ENCODE measurements around the gene RSU1. TPM values are rescaled to one million over a fixed set of nuclear protein-coding genes. Genes with fewer than 3 reads are reported as not detected.

RSU1 gene
- total and polyA plus RNA-seq, 2 donors (not counting 1 experiment from before 2014, with no cell fraction given) = 46.9 to 252 TPM

- no peak overlapping the region for H3K27ac ChIP-seq (ENCODE audit: insufficient read depth, low read length)
- no peaks in the 10 kb centered on the region for H3K79me2 ChIP-seq (ENCODE audit: control insufficient read depth, insufficient read depth, low read length)
- no peaks in the 10 kb centered on the region for H3K4me1 ChIP-seq (ENCODE audit: control insufficient read depth, extremely low read depth, insufficient read depth, low read length)
- no peak overlapping the region for H3K9ac ChIP-seq (ENCODE audit: insufficient read depth, low read length)
- H3K27me3 ChIP-seq (ENCODE audit: control insufficient read depth, insufficient read depth, low read length) = no peaks in the 10 kb centered on the region
- no peaks in the 10 kb centered on the region for H3K9me3 ChIP-seq (ENCODE audit: control insufficient read depth, insufficient read depth, low read depth, low read length)
- no peak overlapping the region for H2AFZ ChIP-seq (ENCODE audit: low read length)
- no peak overlapping the region for H3K4me3 ChIP-seq (replicated peaks in 1 of 4; ENCODE audit: control extremely low read depth in 1 of 4, insufficient read depth in 1 of 4, low read depth in 3 of 4, low read length in 4 of 4)
- no peak for DNase-seq (ENCODE audit: low read depth in 2 of 2)
- no peaks in the 10 kb centered on the region for H3K36me3 ChIP-seq (ENCODE audit: control insufficient read depth, insufficient read depth, low read length)
- no peaks in the 10 kb centered on the region for H4K20me1 ChIP-seq (ENCODE audit: control insufficient read depth, extremely low read depth, insufficient read depth, low read length)
- no peak overlapping the region for H3K4me2 ChIP-seq (ENCODE audit: extremely low read depth, insufficient read depth, low read length)
- TF ChIP-seq, protein P1, sequence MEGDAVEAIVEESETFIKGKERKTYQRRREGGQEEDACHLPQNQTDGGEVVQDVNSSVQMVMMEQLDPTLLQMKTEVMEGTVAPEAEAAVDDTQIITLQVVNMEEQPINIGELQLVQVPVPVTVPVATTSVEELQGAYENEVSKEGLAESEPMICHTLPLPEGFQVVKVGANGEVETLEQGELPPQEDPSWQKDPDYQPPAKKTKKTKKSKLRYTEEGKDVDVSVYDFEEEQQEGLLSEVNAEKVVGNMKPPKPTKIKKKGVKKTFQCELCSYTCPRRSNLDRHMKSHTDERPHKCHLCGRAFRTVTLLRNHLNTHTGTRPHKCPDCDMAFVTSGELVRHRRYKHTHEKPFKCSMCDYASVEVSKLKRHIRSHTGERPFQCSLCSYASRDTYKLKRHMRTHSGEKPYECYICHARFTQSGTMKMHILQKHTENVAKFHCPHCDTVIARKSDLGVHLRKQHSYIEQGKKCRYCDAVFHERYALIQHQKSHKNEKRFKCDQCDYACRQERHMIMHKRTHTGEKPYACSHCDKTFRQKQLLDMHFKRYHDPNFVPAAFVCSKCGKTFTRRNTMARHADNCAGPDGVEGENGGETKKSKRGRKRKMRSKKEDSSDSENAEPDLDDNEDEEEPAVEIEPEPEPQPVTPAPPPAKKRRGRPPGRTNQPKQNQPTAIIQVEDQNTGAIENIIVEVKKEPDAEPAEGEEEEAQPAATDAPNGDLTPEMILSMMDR (conservative IDR thresholded peaks at IDR 0.05 in 1 of 2, IDR thresholded peaks at IDR 0.05 in 1 of 2; ENCODE audit: low read depth in 1 of 2, low read length in 2 of 2) = no peak
- no peak for TF ChIP-seq EZH2 (IDR thresholded peaks at IDR 0.05; ENCODE audit: low read length, missing control alignments)
These were observed 143.8 kb downstream of the RSU1 start for GRCh38 chr10:16673443-16673842.

DNA sequence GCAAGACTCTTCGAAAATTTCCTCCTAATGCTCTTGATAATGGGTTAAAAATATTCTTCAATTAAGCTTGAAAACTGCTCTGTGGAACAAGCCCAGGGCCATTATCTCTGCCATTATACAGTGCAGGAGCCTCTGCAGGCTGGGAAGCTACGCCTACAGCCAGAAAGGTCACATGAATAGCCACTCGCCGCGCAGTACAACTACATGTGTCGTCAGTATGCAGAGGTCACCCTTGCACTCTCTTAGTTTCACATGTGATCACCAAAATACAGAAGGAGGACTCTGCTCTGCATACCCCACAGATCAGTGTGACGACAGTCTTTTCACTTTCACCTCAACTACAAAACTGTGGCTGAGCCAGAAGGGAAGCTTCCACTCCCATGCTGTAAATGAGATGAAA is 153.8 kb downstream of the RSU1 start:
- Histone ChIP-seq H3K36me3 (ENCODE audit: control insufficient read depth, insufficient read depth, low read length) (no peaks in the 10 kb centered on the region), H2AFZ (ENCODE audit: low read length) (no peak overlapping the region), H3K27ac (ENCODE audit: insufficient read depth, low read length) (no peak overlapping the region), H3K4me1 (ENCODE audit: control insufficient read depth, extremely low read depth, insufficient read depth, low read length) (no peaks in the 10 kb centered on the region), H3K27me3 (ENCODE audit: control insufficient read depth, insufficient read depth, low read length) (no peaks in the 10 kb centered on the region), H3K4me3 (replicated peaks in 1 of 4; ENCODE audit: control extremely low read depth in 1 of 4, insufficient read depth in 1 of 4, low read depth in 3 of 4, low read length in 4 of 4) (no peak overlapping the region), H3K9me3 (ENCODE audit: control insufficient read depth, insufficient read depth, low read depth, low read length) (no peaks in the 10 kb centered on the region), H3K4me2 (ENCODE audit: extremely low read depth, insufficient read depth, low read length) (no peak overlapping the region), H4K20me1 (ENCODE audit: control insufficient read depth, extremely low read depth, insufficient read depth, low read length) (no peaks in the 10 kb centered on the region), H3K9ac (ENCODE audit: insufficient read depth, low read length) (no peak overlapping the region), H3K79me2 (ENCODE audit: control insufficient read depth, insufficient read depth, low read length) (no peaks in the 10 kb centered on the region)
- TF ChIP-seq, protein P1 (conservative IDR thresholded peaks at IDR 0.05 in 1 of 2, IDR thresholded peaks at IDR 0.05 in 1 of 2; ENCODE audit: low read depth in 1 of 2, low read length in 2 of 2) = no peak
- no peak for TF ChIP-seq EZH2 (IDR thresholded peaks at IDR 0.05; ENCODE audit: low read length, missing control alignments)
- DNase-seq (ENCODE audit: low read depth in 2 of 2) = no peak

DNA sequence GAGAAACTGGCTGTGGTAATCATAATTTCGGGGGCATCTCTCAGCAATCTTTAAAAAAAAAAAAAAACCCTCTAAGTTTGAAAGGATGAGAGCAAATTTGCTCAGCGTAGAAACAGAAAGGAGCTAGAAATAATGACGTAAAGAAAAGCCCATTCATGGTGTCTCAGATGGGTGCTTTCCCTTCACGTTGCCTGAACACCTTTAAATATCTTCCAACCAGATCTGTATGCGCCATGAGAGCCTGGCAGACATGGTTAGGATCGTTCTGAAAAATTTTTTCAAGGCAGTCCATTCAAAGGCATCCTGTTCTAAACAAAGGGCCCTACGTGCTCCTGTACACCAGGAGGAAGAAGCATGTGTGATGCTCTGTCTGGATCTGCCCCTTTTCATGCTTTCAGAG is 154.3 kb downstream of the RSU1 start:
- no peak overlapping the region for H3K4me2 ChIP-seq (ENCODE audit: extremely low read depth, insufficient read depth, low read length)
- H3K4me3 ChIP-seq (replicated peaks in 1 of 4; ENCODE audit: control extremely low read depth in 1 of 4, insufficient read depth in 1 of 4, low read depth in 3 of 4, low read length in 4 of 4) = no peak overlapping the region
- H2AFZ ChIP-seq (ENCODE audit: low read length) = no peak overlapping the region
- no peaks in the 10 kb centered on the region for H3K9me3 ChIP-seq (ENCODE audit: control insufficient read depth, insufficient read depth, low read depth, low read length)
- H3K27ac ChIP-seq (ENCODE audit: insufficient read depth, low read length) = no peak overlapping the region
- no peaks in the 10 kb centered on the region for H3K27me3 ChIP-seq (ENCODE audit: control insufficient read depth, insufficient read depth, low read length)
- H3K36me3 ChIP-seq (ENCODE audit: control insufficient read depth, insufficient read depth, low read length) = no peaks in the 10 kb centered on the region
- no peak overlapping the region for H3K9ac ChIP-seq (ENCODE audit: insufficient read depth, low read length)
- TF ChIP-seq, protein P1 (conservative IDR thresholded peaks at IDR 0.05 in 1 of 2, IDR thresholded peaks at IDR 0.05 in 1 of 2; ENCODE audit: low read depth in 1 of 2, low read length in 2 of 2) = no peak
- no peak for TF ChIP-seq EZH2 (IDR thresholded peaks at IDR 0.05; ENCODE audit: low read length, missing control alignments)
- no peak for DNase-seq (ENCODE audit: low read depth in 2 of 2)
- no peaks in the 10 kb centered on the region for H3K79me2 ChIP-seq (ENCODE audit: control insufficient read depth, insufficient read depth, low read length)
- no peaks in the 10 kb centered on the region for H3K4me1 ChIP-seq (ENCODE audit: control insufficient read depth, extremely low read depth, insufficient read depth, low read length)
- no peaks in the 10 kb centered on the region for H4K20me1 ChIP-seq (ENCODE audit: control insufficient read depth, extremely low read depth, insufficient read depth, low read length)
